Activated CD4-positive, alpha-beta memory T cell treated with anti-CD3 and anti-CD28 coated beads for 36 hours (primary cell): Measurements from ENCODE around the gene RAB5A. TPM values are rescaled to one million over a fixed set of nuclear protein-coding genes. Genes with fewer than 3 reads are reported as not detected.
"Not testable (repeated sequence)": the region's sequence is repeated elsewhere in the genome, so short reads cannot be mapped to it uniquely, and the experiment has no call there.

ENCODE experiments used
- CTCF ChIA-PET: fragments of 350-600 bp; sonication (Branson Sonifier 250); formaldehyde crosslinking; loops from one replicate; lab custom pipeline; 2021; ENCODE audit warnings: antibody characterized with exemption, inconsistent platforms; lab: Charles Lee
- POLR2A ChIA-PET: fragments of 350-600 bp; sonication (Branson Sonifier 250); formaldehyde crosslinking; loops from one replicate; lab custom pipeline; 2021; ENCODE audit warnings: antibody characterized with exemption; lab: Charles Lee
- DNase-seq: peaks from one replicate; pipeline ENCODE4 v3.0.0-alpha.2; 2020
- H3K27ac Mint-ChIP-seq: one replicate; pipeline ENCODE4 v1.8.0; 2021; ENCODE audit warnings: mixed read lengths
- H3K27me3 Mint-ChIP-seq: one replicate; pipeline ENCODE4 v1.8.0; 2021; ENCODE audit warnings: mixed read lengths
- H3K36me3 Mint-ChIP-seq: one replicate; pipeline ENCODE4 v1.8.0; 2021; ENCODE audit warnings: mixed read lengths
- H3K4me1 Mint-ChIP-seq: one replicate; pipeline ENCODE4 v1.8.0; 2021; ENCODE audit warnings: low read depth, mixed read lengths
- H3K4me3 Mint-ChIP-seq: one replicate; pipeline ENCODE4 v1.8.0; 2021; ENCODE audit warnings: mild to moderate bottlenecking, mixed read lengths
- H3K9me3 Mint-ChIP-seq: one replicate; pipeline ENCODE4 v1.8.0; 2021; ENCODE audit warnings: mixed read lengths
- intact Hi-C: fragments of 100-400 bp; cut with micrococcal nuclease; formaldehyde crosslinking; loops from one replicate; pipeline ENCODE4 v1.15.1; 2023
- total RNA-seq, 2 experiments: library from RNA; stranded (reverse); gene quantifications; one replicate each; pipeline ENCODE4 v1.2.3, GENCODE V29; 2021

RAB5A gene
- total RNA-seq, 2 experiments from 2014 or later: 55.6 to 65.3 TPM

DNA sequence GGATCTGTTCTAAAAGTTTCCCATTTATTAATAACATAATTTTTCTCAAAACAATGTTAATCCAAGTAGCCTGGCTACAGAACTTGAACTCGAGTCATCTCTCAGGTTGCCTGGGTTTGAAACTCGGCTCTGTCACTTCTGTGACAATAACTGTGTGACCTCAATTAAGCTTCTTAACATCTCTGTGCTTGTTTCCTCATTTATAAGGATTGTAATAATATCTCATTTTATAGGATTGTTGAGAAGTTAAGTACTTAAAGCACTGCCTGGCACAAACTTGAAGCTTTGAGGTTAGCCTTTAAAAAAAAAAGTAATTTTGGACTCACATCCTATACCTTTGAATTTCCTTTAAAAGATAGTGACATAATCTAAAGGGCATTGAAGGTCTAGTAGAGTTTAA lies 3.4 kb downstream of the RAB5A start:
- Mint-ChIP-seq H3K27ac (no peak overlapping the region), H3K4me1 (peaks cover 59% of the 10 kb centered on the region), H3K36me3 (peaks cover 26% of the 10 kb centered on the region), H3K9me3 (no peaks in the 10 kb centered on the region), H3K4me3 (no peak overlapping the region), H3K27me3 (no peaks in the 10 kb centered on the region)
- DNase-seq: no peak
- ChIA-PET POLR2A (interaction anchor here (3.0 kb wide), 1 partner anchor 235 kb away, joined by 14 read pairs; the partner anchor contains the start of gene SGO1), CTCF (interaction anchor here (1.2 kb wide), 1 partner anchor 83 kb away, joined by 3 read pairs; no protein-coding TSS in a partner anchor)
- intact Hi-C loops: no loop called here

DNA sequence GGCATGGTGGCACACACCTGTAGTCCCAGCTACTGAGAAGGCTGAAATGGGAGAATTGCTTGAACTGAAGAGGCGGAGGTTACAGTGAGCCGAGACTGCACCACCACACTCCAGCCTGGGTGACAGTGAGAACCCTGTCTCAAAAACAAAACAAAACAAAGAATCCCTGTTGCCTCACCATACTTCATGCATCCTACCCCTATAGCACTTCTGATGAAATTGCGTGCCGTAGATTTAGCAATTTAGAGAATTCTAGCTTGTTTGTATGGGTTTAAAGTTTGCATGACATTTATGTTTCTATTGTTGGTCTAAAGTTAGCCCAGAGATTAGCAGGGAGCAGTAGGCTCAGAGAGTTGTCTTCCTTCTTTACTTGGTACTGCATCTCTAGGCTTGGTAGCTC lies 7.8 kb downstream of the RAB5A start:
- ChIA-PET CTCF (interaction anchor here (0.9 kb wide), 1 partner anchor 68 kb away, joined by 3 read pairs; no protein-coding TSS in a partner anchor), POLR2A (no interaction called here)
- Mint-ChIP-seq H3K27ac (no peak overlapping the region), H3K4me1 (peaks cover 52% of the 10 kb centered on the region), H3K4me3 (no peak overlapping the region), H3K9me3 (no peaks in the 10 kb centered on the region), H3K27me3 (no peaks in the 10 kb centered on the region), H3K36me3 (peaks cover 28% of the 10 kb centered on the region)
- DNase-seq: no peak
- intact Hi-C loops: no loop called here

- Mint-ChIP-seq H3K36me3 (peaks cover 30% of the 10 kb centered on the region), H3K4me1 (peaks cover 58% of the 10 kb centered on the region)
- H3K9me3 Mint-ChIP-seq, DNase-seq, H3K4me3 Mint-ChIP-seq, intact Hi-C loops, POLR2A ChIA-PET, H3K27ac Mint-ChIP-seq, H3K27me3 Mint-ChIP-seq: not testable (repeated sequence)
- CTCF ChIA-PET: interaction anchor here (0.7 kb wide), 1 partner anchor 229 kb away, joined by 6 read pairs; the partner anchor contains the start of gene SGO1
These were observed 10.5 kb downstream of the RAB5A start for GRCh38 chr3:19957354-19957753.

DNA sequence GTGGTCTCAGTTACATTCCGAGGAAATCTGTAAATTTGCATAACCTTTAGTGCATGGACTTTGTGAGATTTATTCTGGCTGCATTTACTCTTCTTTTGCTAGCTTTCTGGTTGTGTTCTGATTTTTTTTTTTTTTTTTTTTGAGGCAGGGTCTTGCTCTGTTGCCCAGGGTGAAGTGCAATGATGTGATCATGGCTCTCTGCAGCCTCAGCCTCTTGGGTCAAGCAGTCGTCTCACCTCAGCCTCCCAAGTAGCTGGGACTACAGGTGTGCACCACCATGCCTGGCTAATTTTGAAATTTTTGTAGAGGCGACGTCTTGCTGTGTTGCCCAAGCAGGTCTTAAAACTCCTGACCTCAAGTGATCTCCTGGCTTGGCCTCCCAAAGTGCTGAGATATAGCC lies 12.6 kb downstream of the RAB5A start:
- intact Hi-C loops: no loop called here
- Mint-ChIP-seq H3K9me3 (no peaks in the 10 kb centered on the region), H3K4me1 (peaks cover 55% of the 10 kb centered on the region), H3K27ac (no peak overlapping the region), H3K27me3 (no peaks in the 10 kb centered on the region), H3K4me3 (no peak overlapping the region), H3K36me3 (peaks cover 25% of the 10 kb centered on the region)
- CTCF ChIA-PET: interaction anchor here (1.0 kb wide), 1 partner anchor 125 kb away, joined by 5 read pairs; no protein-coding TSS in a partner anchor
- no peak for DNase-seq
- POLR2A ChIA-PET: no interaction called here

DNA sequence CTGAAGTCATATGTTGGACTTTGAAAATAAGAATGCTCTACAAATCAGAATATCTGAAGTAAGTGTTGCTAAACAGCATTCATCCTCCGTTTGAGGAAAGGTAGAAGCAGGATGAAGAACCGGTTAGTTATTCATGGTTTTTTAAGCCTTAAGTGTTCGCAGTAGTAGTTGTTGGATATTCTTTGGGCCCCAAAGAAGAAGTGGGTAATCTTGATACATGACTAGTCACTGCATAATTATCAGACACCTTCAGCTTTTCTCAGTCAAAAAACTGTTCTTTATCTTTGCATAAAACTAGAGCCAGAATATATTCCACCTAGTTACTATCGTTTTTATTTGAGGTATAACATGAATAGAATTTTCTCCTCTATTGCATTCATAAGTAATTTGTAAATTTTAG lies 13.8 kb downstream of the RAB5A start:
- no peak for DNase-seq
- intact Hi-C loops: no loop called here
- CTCF ChIA-PET: no interaction called here
- Mint-ChIP-seq H3K27ac (no peak overlapping the region), H3K27me3 (no peaks in the 10 kb centered on the region), H3K36me3 (peaks cover 18% of the 10 kb centered on the region), H3K4me1 (peaks cover 52% of the 10 kb centered on the region), H3K4me3 (no peak overlapping the region), H3K9me3 (no peaks in the 10 kb centered on the region)
- POLR2A ChIA-PET: interaction anchor here (1.1 kb wide), 1 partner anchor 11 kb away, joined by 3 read pairs; no protein-coding TSS in a partner anchor

GRCh38 chr3:19961960-19962359 lies 15.1 kb downstream of the RAB5A start:
- no peak overlapping the region for H3K27ac Mint-ChIP-seq
- no peak overlapping the region for H3K4me3 Mint-ChIP-seq
- H3K9me3 Mint-ChIP-seq: no peaks in the 10 kb centered on the region
- peaks cover 58% of the 10 kb centered on the region for H3K4me1 Mint-ChIP-seq
- CTCF ChIA-PET: no interaction called here
- H3K36me3 Mint-ChIP-seq: peaks cover 20% of the 10 kb centered on the region
- no peak for DNase-seq
- intact Hi-C loops: no loop called here
- H3K27me3 Mint-ChIP-seq: no peaks in the 10 kb centered on the region
- POLR2A ChIA-PET: no interaction called here

- ChIA-PET CTCF (interaction anchor here (0.6 kb wide), 1 partner anchor 18 kb away, joined by 3 read pairs; no protein-coding TSS in a partner anchor), POLR2A (no interaction called here)
- H3K4me1 Mint-ChIP-seq: peaks cover 41% of the 10 kb centered on the region
- DNase-seq: no peak
- intact Hi-C loops: no loop called here
- no peaks in the 10 kb centered on the region for H3K9me3 Mint-ChIP-seq
- H3K27me3 Mint-ChIP-seq: no peaks in the 10 kb centered on the region
- no peak overlapping the region for H3K27ac Mint-ChIP-seq
- peaks cover 11% of the 10 kb centered on the region for H3K36me3 Mint-ChIP-seq
- H3K4me3 Mint-ChIP-seq: no peak overlapping the region
These were observed 20.3 kb downstream of the RAB5A start for GRCh38 chr3:19967208-19967607.

- ChIA-PET CTCF (interaction anchor here (0.6 kb wide), 2 partner anchors 18 to 217 kb away, joined by 3 read pairs; no protein-coding TSS in a partner anchor), POLR2A (no interaction called here)
- intact Hi-C loops: no loop called here
- H3K4me1 Mint-ChIP-seq: peaks cover 42% of the 10 kb centered on the region
- H3K9me3 Mint-ChIP-seq: no peaks in the 10 kb centered on the region
- no peak overlapping the region for H3K4me3 Mint-ChIP-seq
- H3K27ac Mint-ChIP-seq: no peak overlapping the region
- no peaks in the 10 kb centered on the region for H3K27me3 Mint-ChIP-seq
- peaks cover 10% of the 10 kb centered on the region for H3K36me3 Mint-ChIP-seq
- no peak for DNase-seq
These were observed 20.9 kb downstream of the RAB5A start for GRCh38 chr3:19967812-19968211.

GRCh38 chr3:19970327-19970726 lies 23.4 kb downstream of the RAB5A start:
- no peak overlapping the region for H3K27ac Mint-ChIP-seq
- no peaks in the 10 kb centered on the region for H3K9me3 Mint-ChIP-seq
- peaks cover 15% of the 10 kb centered on the region for H3K36me3 Mint-ChIP-seq
- intact Hi-C loops: no loop called here
- POLR2A ChIA-PET: no interaction called here
- no peaks in the 10 kb centered on the region for H3K27me3 Mint-ChIP-seq
- no peak overlapping the region for H3K4me3 Mint-ChIP-seq
- CTCF ChIA-PET: no interaction called here
- no peak for DNase-seq
- peaks cover 40% of the 10 kb centered on the region for H3K4me1 Mint-ChIP-seq

DNA sequence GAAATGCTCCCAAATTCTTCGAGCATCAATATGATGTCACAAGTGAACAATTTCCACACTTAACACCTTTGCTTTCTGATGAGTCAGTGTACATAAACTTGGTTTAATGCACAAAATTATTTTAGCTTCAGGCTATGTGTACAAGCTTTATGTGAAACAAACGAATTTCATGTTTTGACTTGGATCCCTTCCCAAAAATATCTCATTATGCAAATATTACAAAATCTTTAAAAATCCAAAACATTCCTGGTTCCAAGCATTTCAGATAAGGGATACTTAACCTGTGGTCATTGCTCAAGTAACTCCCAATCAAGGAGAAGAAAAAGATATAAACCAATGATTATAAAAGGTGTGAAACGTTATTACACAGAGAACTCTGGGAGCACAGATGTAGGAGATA lies 25.2 kb downstream of the RAB5A start:
- H3K36me3 Mint-ChIP-seq: peaks cover 21% of the 10 kb centered on the region
- CTCF ChIA-PET: no interaction called here
- H3K4me3 Mint-ChIP-seq: no peak overlapping the region
- no peak overlapping the region for H3K27ac Mint-ChIP-seq
- intact Hi-C loops: no loop called here
- DNase-seq: no peak
- H3K9me3 Mint-ChIP-seq: no peaks in the 10 kb centered on the region
- no peaks in the 10 kb centered on the region for H3K27me3 Mint-ChIP-seq
- POLR2A ChIA-PET: no interaction called here
- peaks cover 30% of the 10 kb centered on the region for H3K4me1 Mint-ChIP-seq

DNA sequence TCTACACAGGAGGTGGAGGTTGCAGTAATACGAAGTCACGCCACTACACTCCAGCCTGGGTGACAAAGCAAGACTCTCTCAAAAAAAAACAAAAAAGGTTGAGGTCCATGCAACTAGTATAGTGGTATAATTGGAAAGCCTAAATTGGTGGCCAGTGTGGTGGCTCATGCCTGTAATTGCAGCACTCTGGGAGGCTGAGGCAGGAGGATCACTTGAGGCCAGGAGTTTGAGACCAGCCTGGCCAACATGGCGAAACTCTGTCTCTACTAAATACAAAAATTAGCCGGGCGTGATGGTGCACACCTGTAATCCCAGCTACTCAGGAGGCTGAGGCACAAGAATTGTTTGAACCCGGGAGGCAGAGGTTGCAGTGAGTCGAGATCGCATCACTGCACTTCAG lies 42.0 kb downstream of the RAB5A start:
- H3K4me3 Mint-ChIP-seq, H3K27ac Mint-ChIP-seq, H3K27me3 Mint-ChIP-seq, H3K4me1 Mint-ChIP-seq, POLR2A ChIA-PET, intact Hi-C loops, DNase-seq, H3K9me3 Mint-ChIP-seq: not testable (repeated sequence)
- CTCF ChIA-PET: interaction anchor here (0.7 kb wide), 1 partner anchor 126 kb away, joined by 3 read pairs; no protein-coding TSS in a partner anchor
- peaks cover 19% of the 10 kb centered on the region for H3K36me3 Mint-ChIP-seq

DNA sequence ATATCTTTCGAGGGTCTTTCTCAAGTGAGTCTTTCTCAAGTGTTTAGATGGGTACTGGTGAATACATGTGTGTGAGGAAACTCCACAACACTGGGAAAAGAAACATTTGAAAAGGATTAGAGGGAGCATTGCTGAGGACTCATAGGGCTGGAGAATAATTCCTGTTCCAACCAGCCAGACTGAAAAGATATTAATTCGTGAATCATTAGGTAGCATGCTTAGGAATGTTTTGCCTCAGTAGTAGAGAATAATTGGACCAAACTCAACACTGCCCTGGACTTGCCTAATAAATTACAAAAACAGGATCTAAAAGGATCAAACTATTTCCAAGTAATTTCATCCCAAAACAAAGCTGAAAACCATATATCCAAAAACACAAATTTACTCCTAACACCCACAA lies 47.9 kb downstream of the RAB5A start:
- H3K4me3 Mint-ChIP-seq: no peak overlapping the region
- CTCF ChIA-PET: no interaction called here
- no peaks in the 10 kb centered on the region for H3K36me3 Mint-ChIP-seq
- POLR2A ChIA-PET: no interaction called here
- no peaks in the 10 kb centered on the region for H3K4me1 Mint-ChIP-seq
- intact Hi-C loops: no loop called here
- peaks cover 4% of the 10 kb centered on the region for H3K9me3 Mint-ChIP-seq
- H3K27ac Mint-ChIP-seq: no peak overlapping the region
- DNase-seq: no peak
- no peaks in the 10 kb centered on the region for H3K27me3 Mint-ChIP-seq

DNA sequence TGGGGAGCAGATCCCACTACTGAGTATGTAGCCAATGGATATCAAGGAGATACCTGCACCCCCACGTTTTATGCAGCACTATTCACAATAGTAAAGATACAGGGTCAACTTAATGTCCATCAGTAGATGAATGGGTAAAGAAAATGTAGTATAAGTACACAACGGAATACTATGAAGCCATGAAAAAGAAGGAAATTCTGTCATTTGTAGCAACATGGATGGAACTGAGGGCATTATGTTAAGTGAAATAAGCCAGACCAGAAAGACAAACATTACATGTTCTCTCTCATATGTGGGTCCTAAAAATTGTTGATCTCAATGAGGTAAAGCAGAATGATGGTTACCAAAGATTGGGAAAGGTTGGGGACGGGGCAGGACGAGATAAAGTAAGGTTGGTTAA lies 50.6 kb downstream of the RAB5A start:
- intact Hi-C loops: no loop called here
- Mint-ChIP-seq H3K4me1 (no peaks in the 10 kb centered on the region), H3K36me3 (no peaks in the 10 kb centered on the region), H3K27me3 (no peaks in the 10 kb centered on the region), H3K9me3 (peaks cover 4% of the 10 kb centered on the region), H3K27ac (no peak overlapping the region), H3K4me3 (no peak overlapping the region)
- ChIA-PET POLR2A (no interaction called here), CTCF (no interaction called here)
- no peak for DNase-seq
